A673 (cell line): ENCODE data around the gene TENM4. TPM values are rescaled to one million over a fixed set of nuclear protein-coding genes. Genes with fewer than 3 reads are reported as not detected.

ENCODE experiments used
- BruUV-seq: library from RNA; stranded (reverse); fragments of 400-500 nt; replicated peaks from 2 replicates; lab custom pipeline; 2021; lab: Mats Ljungman, UMichigan
- CTCF ChIA-PET: fragments of 300-600 bp; sonication (Branson Sonifier 250); formaldehyde crosslinking; loops from one replicate; lab custom pipeline; 2022; ENCODE audit warnings: antibody characterized with exemption; lab: Charles Lee
- POLR2A ChIA-PET: fragments of 300-600 bp; sonication (Branson Sonifier 250); formaldehyde crosslinking; loops from one replicate; lab custom pipeline; 2022; ENCODE audit warnings: antibody characterized with exemption; ENCODE audit not compliant: low non-redundant PET; lab: Charles Lee
- DNase-seq: peaks from one replicate; pipeline ENCODE4 v3.0.0-alpha.2; 2015; ENCODE audit warnings: low spot score
- H3K27ac ChIP-seq: fragments of 200-600 bp; sonication (generic); 2 replicates; pipeline ENCODE4 v1.5.1; 2016; ENCODE audit warnings: mixed run types, low read depth, mild to moderate bottlenecking, mixed read lengths, antibody characterized with exemption, low read length; ENCODE audit not compliant: poor library complexity, severe bottlenecking
- H3K27me3 ChIP-seq: fragments of 200-600 bp; sonication (generic); replicated peaks from 2 replicates; pipeline ENCODE4 v1.6.1; 2017; ENCODE audit warnings: mixed run types, low read depth, mild to moderate bottlenecking, mixed read lengths, antibody characterized with exemption, low read length; ENCODE audit not compliant: insufficient read depth, poor library complexity
- H3K36me3 ChIP-seq: fragments of 200-600 bp; sonication (generic); 2 replicates; pipeline ENCODE4 v1.6.1; 2016; ENCODE audit warnings: mixed run types, mild to moderate bottlenecking, mixed read lengths, antibody characterized with exemption, low read length; ENCODE audit not compliant: insufficient read depth, poor library complexity, severe bottlenecking
- H3K4me1 ChIP-seq: fragments of 200-600 bp; sonication (generic); 2 replicates; pipeline ENCODE4 v1.6.1; 2017; ENCODE audit warnings: mixed run types, mild to moderate bottlenecking, mixed read lengths, antibody characterized with exemption, low read length; ENCODE audit not compliant: insufficient read depth, poor library complexity, severe bottlenecking
- H3K4me3 ChIP-seq: fragments of 200-600 bp; sonication (generic); 2 replicates; pipeline ENCODE4 v1.5.1; 2016; ENCODE audit warnings: low read depth, mixed run types, mild to moderate bottlenecking, mixed read lengths, low read length; ENCODE audit not compliant: poor library complexity, severe bottlenecking
- H3K9me3 ChIP-seq: fragments of 200-600 bp; sonication (generic); 2 replicates; pipeline ENCODE4 v1.6.1; 2016; ENCODE audit warnings: mixed run types, low read depth, mild to moderate bottlenecking, mixed read lengths, antibody characterized with exemption, low read length; ENCODE audit not compliant: poor library complexity, severe bottlenecking
- CTCF ChIP-seq: fragments of 300-800, 200-600 bp; sonication (generic); conservative IDR thresholded peaks from 2 replicates; pipeline ENCODE4 v1.5.1; 2017; ENCODE audit warnings: low read depth, mild to moderate bottlenecking, antibody characterized with exemption, low read length, moderate library complexity, mixed read lengths
- EZH2 ChIP-seq: fragments of 200-600 bp; sonication (generic); IDR thresholded peaks from 2 replicates; pipeline ENCODE4 v1.6.1; 2017; ENCODE audit warnings: borderline replicate concordance, low read depth, mild to moderate bottlenecking, mixed read lengths, antibody characterized with exemption, low read length; ENCODE audit not compliant: poor library complexity, severe bottlenecking
- intact Hi-C: fragments of 100-400 bp; cut with micrococcal nuclease; formaldehyde crosslinking; loops from one replicate; pipeline ENCODE4 v1.10.0; 2022; ENCODE audit not compliant: unreplicated experiment
- total RNA-seq: library from RNA; stranded (reverse); gene quantifications from 2 replicates; pipeline ENCODE4 v1.2.3, GENCODE V29; 2021

The TENM4 gene
- total RNA-seq, 1 experiment from 2014 or later = 0.11 TPM

- no peak for DNase-seq
- intact Hi-C loops = no loop called here
- H3K4me1 ChIP-seq = no peaks in the 10 kb centered on the region
- H3K4me3 ChIP-seq = no peak overlapping the region
- no peak overlapping the region for H3K27ac ChIP-seq
- ChIA-PET POLR2A (no interaction called here), CTCF (no interaction called here)
- TF ChIP-seq CTCF = no peak
- TF ChIP-seq EZH2 = no peak
- no peaks in the 10 kb centered on the region for H3K9me3 ChIP-seq
- H3K36me3 ChIP-seq = no peaks in the 10 kb centered on the region
- no TSS peak for BruUV-seq
- peaks cover 12% of the 10 kb centered on the region for H3K27me3 ChIP-seq
These were observed 127.3 kb downstream of the TENM4 start for GRCh38 chr11:79313530-79313913.

DNA sequence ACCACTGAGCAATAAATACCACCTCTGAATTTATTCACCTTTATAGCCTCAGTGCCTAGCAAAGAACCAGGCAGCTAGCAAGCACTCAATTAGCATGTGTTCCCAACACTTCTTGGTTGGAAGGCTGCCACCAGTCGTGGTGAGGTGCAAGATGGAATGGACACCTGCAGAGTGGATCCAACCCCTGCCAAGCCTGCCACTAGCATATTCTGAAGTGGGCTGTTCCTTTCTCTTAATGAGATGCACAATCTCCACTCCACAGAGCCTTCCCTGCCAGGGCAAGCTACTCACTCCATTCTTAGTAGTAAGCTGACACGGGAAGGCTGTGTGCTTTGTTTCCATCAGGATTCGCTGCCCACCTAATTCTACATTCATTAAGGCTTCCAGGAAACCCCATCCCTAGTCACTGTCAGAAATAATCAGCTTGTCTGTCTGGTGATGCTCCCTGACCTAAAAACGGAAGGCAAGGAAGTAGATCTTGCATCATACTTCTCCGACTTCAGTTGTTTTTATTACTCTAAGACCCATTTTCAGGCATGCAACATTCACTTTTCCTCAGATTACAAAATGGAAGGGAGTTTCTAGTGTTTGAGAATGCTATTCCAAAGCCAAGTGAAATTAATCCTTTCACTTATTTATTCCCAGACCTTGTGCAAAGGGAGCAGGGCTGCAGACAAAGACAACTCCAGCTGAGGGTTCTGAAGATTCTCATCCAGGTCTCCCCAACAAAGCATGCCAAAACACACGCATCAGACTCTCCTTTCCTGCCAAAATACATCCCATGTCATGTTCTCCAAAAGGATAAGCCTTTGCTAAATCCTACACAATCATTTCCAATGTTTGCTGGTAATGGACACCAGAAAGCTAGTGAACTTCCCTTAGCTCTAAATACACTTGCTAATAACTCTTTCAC lies 128.0 kb downstream of the TENM4 start:
- no peak overlapping the region for H3K27ac ChIP-seq
- H3K27me3 ChIP-seq = peaks cover 8% of the 10 kb centered on the region
- H3K4me1 ChIP-seq = no peaks in the 10 kb centered on the region
- no peak for TF ChIP-seq EZH2
- TF ChIP-seq CTCF = no peak
- peak; percentile 14 for DNase-seq
- no peaks in the 10 kb centered on the region for H3K36me3 ChIP-seq
- intact Hi-C loops = no loop called here
- no peaks in the 10 kb centered on the region for H3K9me3 ChIP-seq
- CTCF ChIA-PET = no interaction called here
- no peak overlapping the region for H3K4me3 ChIP-seq
- BruUV-seq = no TSS peak
- POLR2A ChIA-PET = no interaction called here

DNA sequence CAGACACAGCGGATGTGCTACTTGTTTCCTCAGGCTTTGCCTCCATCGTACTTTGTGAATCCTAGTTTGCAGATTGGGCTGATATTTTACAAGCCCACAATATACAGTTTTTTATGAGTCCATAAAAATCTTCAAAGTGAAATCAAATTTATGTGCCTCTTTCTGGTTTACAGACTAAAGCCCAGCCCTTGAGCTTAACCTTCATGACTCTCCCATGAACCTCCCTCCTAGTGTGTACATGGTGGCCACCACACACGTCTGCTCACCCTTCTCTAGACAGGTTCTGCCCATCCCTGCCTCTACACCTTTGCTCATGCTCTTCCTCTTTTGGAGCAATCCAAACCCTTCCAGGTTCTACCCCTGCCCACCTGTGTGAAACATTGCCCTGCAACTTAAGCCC lies 129.4 kb downstream of the TENM4 start:
- Histone ChIP-seq H3K27me3 (peaks cover 5% of the 10 kb centered on the region), H3K9me3 (no peaks in the 10 kb centered on the region), H3K4me1 (no peaks in the 10 kb centered on the region), H3K27ac (no peak overlapping the region), H3K4me3 (no peak overlapping the region), H3K36me3 (no peaks in the 10 kb centered on the region)
- intact Hi-C loops = no loop called here
- TF ChIP-seq EZH2 = no peak
- TF ChIP-seq CTCF = no peak
- ChIA-PET CTCF (no interaction called here), POLR2A (no interaction called here)
- DNase-seq = no peak
- no TSS peak for BruUV-seq
